Measurements from ENCODE around the gene SLC9A1.

DNA sequence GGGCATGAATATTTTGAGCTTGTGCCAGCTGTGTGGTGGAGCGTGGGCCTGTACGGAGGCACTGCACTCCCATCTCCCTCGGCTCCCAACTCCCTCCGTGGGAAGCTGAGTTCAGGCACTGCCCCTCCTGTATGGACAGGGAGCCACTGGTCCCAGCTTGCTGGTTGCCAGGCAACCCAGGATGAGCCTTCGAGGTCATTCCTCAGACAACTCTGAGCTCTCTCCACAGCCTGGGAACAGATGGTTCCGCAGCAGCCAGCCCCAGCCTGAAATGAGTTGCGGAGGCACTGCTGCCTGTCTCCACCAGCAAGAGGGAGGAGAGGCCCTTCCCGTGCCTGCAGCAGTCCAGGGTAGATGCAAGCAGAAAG is 83.9 kb downstream of the SLC9A1 start:
- no peak for TF ChIP-seq POLR2A (IDR thresholded peaks at IDR 0.05)
- TF ChIP-seq, protein P1, sequence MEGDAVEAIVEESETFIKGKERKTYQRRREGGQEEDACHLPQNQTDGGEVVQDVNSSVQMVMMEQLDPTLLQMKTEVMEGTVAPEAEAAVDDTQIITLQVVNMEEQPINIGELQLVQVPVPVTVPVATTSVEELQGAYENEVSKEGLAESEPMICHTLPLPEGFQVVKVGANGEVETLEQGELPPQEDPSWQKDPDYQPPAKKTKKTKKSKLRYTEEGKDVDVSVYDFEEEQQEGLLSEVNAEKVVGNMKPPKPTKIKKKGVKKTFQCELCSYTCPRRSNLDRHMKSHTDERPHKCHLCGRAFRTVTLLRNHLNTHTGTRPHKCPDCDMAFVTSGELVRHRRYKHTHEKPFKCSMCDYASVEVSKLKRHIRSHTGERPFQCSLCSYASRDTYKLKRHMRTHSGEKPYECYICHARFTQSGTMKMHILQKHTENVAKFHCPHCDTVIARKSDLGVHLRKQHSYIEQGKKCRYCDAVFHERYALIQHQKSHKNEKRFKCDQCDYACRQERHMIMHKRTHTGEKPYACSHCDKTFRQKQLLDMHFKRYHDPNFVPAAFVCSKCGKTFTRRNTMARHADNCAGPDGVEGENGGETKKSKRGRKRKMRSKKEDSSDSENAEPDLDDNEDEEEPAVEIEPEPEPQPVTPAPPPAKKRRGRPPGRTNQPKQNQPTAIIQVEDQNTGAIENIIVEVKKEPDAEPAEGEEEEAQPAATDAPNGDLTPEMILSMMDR (IDR thresholded peaks at IDR 0.05), result no peak
